Heart left ventricle (tissue), 16 donors: ENCODE results near the gene MEP1A. TPM values are rescaled to one million over a fixed set of nuclear protein-coding genes. Genes with fewer than 3 reads are reported as not detected.
A peak's percentile ranks its signal among the peaks of the same experiment; 100 is the strongest.
"Not testable (repeated sequence)": the region's sequence is repeated elsewhere in the genome, so short reads cannot be mapped to it uniquely, and the experiment has no call there.

Experiments
- ATAC-seq, 4 donors: fragments of 200-7000 bp; cut with Tn5 transposase; one replicate each; pipeline ENCODE4 v1.9.1; 2020 to 2022; ENCODE audit warnings: moderate library complexity in 4 of 4, mild to moderate bottlenecking in 3 of 4, moderate number of reproducible peaks in 1 of 4
- DNase-seq, 5 donors: peaks; one replicate each; pipeline ENCODE4 v3.0.0-alpha.2; 2020
- H3K27ac ChIP-seq, 12 donors: fragments of 200-600 bp; sonication (generic) in 4 of 12; one replicate each; pipeline versions ENCODE4 v1.5.0 to v1.8.0; 2016 to 2022; ENCODE audit warnings: mild to moderate bottlenecking in 2 of 12
- H3K27me3 ChIP-seq, 9 donors: fragments of 200-600 bp; sonication (generic) in 2 of 9; one replicate each; pipeline versions ENCODE4 v1.5.1 to v1.8.0; 2016 to 2022; ENCODE audit warnings: mild to moderate bottlenecking in 3 of 9
- H3K36me3 ChIP-seq, 9 donors: fragments of 200-600 bp; sonication (generic) in 2 of 9; one replicate each; pipeline versions ENCODE4 v1.5.0 to v1.8.0; 2018 to 2022; ENCODE audit warnings: mild to moderate bottlenecking in 2 of 9
- H3K4me1 ChIP-seq, 12 donors: fragments of 200-600 bp; sonication (generic) in 4 of 12; one replicate each; pipeline versions ENCODE4 v1.5.0 to v1.8.0; 2016 to 2022; ENCODE audit warnings: mild to moderate bottlenecking in 3 of 12
- H3K4me3 ChIP-seq, 12 donors: fragments of 200-600 bp; sonication (generic) in 4 of 12; one replicate each; pipeline versions ENCODE4 v1.5.0 to v1.8.0; 2017 to 2022; ENCODE audit warnings: mild to moderate bottlenecking in 9 of 12, moderate library complexity in 4 of 12
- H3K9me3 ChIP-seq, 12 donors: fragments of 200-600 bp; sonication (generic) in 4 of 12; one replicate each; pipeline versions ENCODE4 v1.5.0 to v1.8.0; 2016 to 2022; ENCODE audit warnings: mild to moderate bottlenecking in 1 of 12
- CTCF ChIP-seq, 12 donors: fragments of 200-600 bp; sonication (generic) in 4 of 12; IDR thresholded peaks; one replicate each; pipeline versions ENCODE4 v1.5.0 to v1.8.0; 2018 to 2022; ENCODE audit warnings: antibody characterized with exemption in 12 of 12, mild to moderate bottlenecking in 5 of 12
- POLR2A ChIP-seq, 2 donors: fragments of 450-650 bp; IDR thresholded peaks; one replicate each; pipeline ENCODE4 v1.6.1; 2017; ENCODE audit warnings: antibody characterized with exemption in 2 of 2, mild to moderate bottlenecking in 2 of 2, moderate library complexity in 2 of 2
- WGBS, 4 donors: extraction: QIAGEN DNeasy Blood & Tissue Kit in 2 of 4; methylation state at CpG; one replicate each; pipeline versions ENCODE4 v1.1.5 to v1.1.7; 2013 to 2018; 5-methylcytosine and 5-hydroxymethylcytosine counted together
- intact Hi-C, 10 donors: fragments of 100-400 bp; cut with DNase I; formaldehyde crosslinking; loops; one replicate each; pipeline versions ENCODE4 v1.11.1 to v1.14.2; 2022
- polyA plus RNA-seq, 2 donors: library from polyadenylated mRNA; stranded (reverse); fragments of 200-250 nt; gene quantifications; one replicate each; pipeline ENCODE4 v1.2.3, GENCODE V29; 2013
- total RNA-seq, 9 donors: library from RNA; depleted of rRNA in 2 of 9; stranded (reverse); fragments of >200 nt in 2 of 9; fragmentation: NEBNext Ultra II Directional in 3 of 9; extraction: Animal tissue kit (Norgen Biotek cat#: 25700) in 3 of 9; gene quantifications; one replicate each; pipeline versions ENCODE4 v1.1.0 to v1.2.4, GENCODE V29; 2016 to 2023
- donor health status: ischemic (EF 13 %, LVEDD 7.1; RV severe dilation, severe dysfunction).
- donor health status: healthy with polysubstance abuse.
- donor health status: DM: no; HTN: yes; CAD: no.
- donor health status: DM: no; HTN: no; CAD: no.
- donor health status: ischemic (EF 25% LVEDD 6.9; RV normal size, moderate dysfunction).
- donor health status: ischemic (EF 25% LVEDD 5.7; RV mildly dilated, moderate dysfunction).
- donor health status: healthy.
- donor health status: DM: yes; HTN: yes; CAD: no.
- donor health status: ischemic (EF 35%, LVEDD 5.7; RV mildly dilated, moderate dysfunction).
- donor health status: nonischemic (EF 11% LVEDD 7.7; RV severe dilation, severe dysfunction).
- donor health status: DM: yes; HTN: yes; CAD: no.
- donor health status: PGD.
- donor health status: ischemic (EF 29% LVEDD 5.4; RV normal size, mild dysfunction).
- donor health status: nonischemic (EF 23%, LVEDD 6.1; RV moderate dilation, normal function).

Gene MEP1A
- total and polyA plus RNA-seq, 11 donors = not detected

GRCh38 chr6:46819561-46819960 lies 26.4 kb downstream of the MEP1A start:
- no peak for ATAC-seq
- no peak overlapping the region for H3K27ac ChIP-seq
- peaks cover 0 to 5% (median 0%) of the 10 kb centered on the region in 9 donors for H3K27me3 ChIP-seq
- H3K9me3 ChIP-seq = peaks cover 0 to under 1% (median 0%) of the 10 kb centered on the region in 12 donors
- no peak overlapping the region for H3K4me3 ChIP-seq
- H3K4me1 ChIP-seq = no peaks in the 10 kb centered on the region
- intact Hi-C loops = no loop called here
- H3K36me3 ChIP-seq = no peaks in the 10 kb centered on the region
- TF ChIP-seq CTCF (IDR thresholded peaks at IDR 0.05) (no peak), POLR2A (IDR thresholded peaks at IDR 0.05) (no peak)
- no peak for DNase-seq
- WGBS, 4 donors = 77 to 86% (median 80%) methylated on average over 7 of the region's 7 CpGs

GRCh38 chr6:46821458-46821881 lies 28.3 kb downstream of the MEP1A start:
- DNase-seq (no peak), ATAC-seq (no peak)
- TF ChIP-seq POLR2A (IDR thresholded peaks at IDR 0.05) (no peak), CTCF (IDR thresholded peaks at IDR 0.05) (no peak)
- H3K4me1 ChIP-seq = no peaks in the 10 kb centered on the region
- no peaks in the 10 kb centered on the region for H3K9me3 ChIP-seq
- no peak overlapping the region for H3K4me3 ChIP-seq
- 83 to 90% (median 85%) methylated on average over 4 of the region's 4 CpGs for WGBS, 4 donors
- intact Hi-C loops = no loop called here
- H3K36me3 ChIP-seq = no peaks in the 10 kb centered on the region
- H3K27ac ChIP-seq = no peak overlapping the region
- H3K27me3 ChIP-seq = no peaks in the 10 kb centered on the region

- no peak overlapping the region for H3K4me3 ChIP-seq
- no peak for TF ChIP-seq CTCF (IDR thresholded peaks at IDR 0.05)
- no peak for TF ChIP-seq POLR2A (IDR thresholded peaks at IDR 0.05)
- intact Hi-C loops = no loop called here
- H3K9me3 ChIP-seq = no peaks in the 10 kb centered on the region
- no peak for DNase-seq
- H3K27ac ChIP-seq = no peak overlapping the region
- peaks cover 0 to 5% (median 0%) of the 10 kb centered on the region in 9 donors for H3K27me3 ChIP-seq
- no peak for ATAC-seq
- H3K36me3 ChIP-seq = no peaks in the 10 kb centered on the region
- WGBS, 4 donors = 73 to 83% (median 80%) methylated on average over 2 of the region's 2 CpGs
- H3K4me1 ChIP-seq = no peaks in the 10 kb centered on the region
Observed at GRCh38 chr6:46828939-46829338, 35.8 kb downstream of the MEP1A start.

- DNase-seq (no peak), ATAC-seq (no peak)
- WGBS, 4 donors = 90 to 95% (median 93%) methylated on average over 3 of the region's 3 CpGs
- Histone ChIP-seq H3K9me3 (no peaks in the 10 kb centered on the region), H3K27ac (no peak overlapping the region), H3K36me3 (no peaks in the 10 kb centered on the region), H3K27me3 (no peaks in the 10 kb centered on the region), H3K4me3 (no peak overlapping the region), H3K4me1 (peaks cover 0 to 3% (median 0%) of the 10 kb centered on the region in 12 donors)
- intact Hi-C loops = no loop called here
- no peak for TF ChIP-seq CTCF (IDR thresholded peaks at IDR 0.05)
- no peak for TF ChIP-seq POLR2A (IDR thresholded peaks at IDR 0.05)
Observed at GRCh38 chr6:46832816-46833215, 39.6 kb downstream of the MEP1A start.

- H3K4me1 ChIP-seq, H3K36me3 ChIP-seq, H3K27me3 ChIP-seq, DNase-seq, H3K4me3 ChIP-seq, H3K9me3 ChIP-seq, intact Hi-C loops: not testable (repeated sequence)
- H3K27ac ChIP-seq = peak overlapping the region in 5 of 12 donors; percentile 7 to 46 (median 16)
- ATAC-seq = peak in 3 of 4 donors; percentile 36 to 83 (median 51)
- 48 to 65% (median 59%) methylated on average over 7 of the region's 7 CpGs for WGBS, 4 donors
Observed at GRCh38 chr6:46834257-46834916, 41.2 kb downstream of the MEP1A start.

- H3K27me3 ChIP-seq, DNase-seq, H3K36me3 ChIP-seq, intact Hi-C loops, H3K4me3 ChIP-seq, H3K9me3 ChIP-seq, H3K4me1 ChIP-seq, ATAC-seq: not testable (repeated sequence)
- 90 to 93% (median 91%) methylated on average over 2 of the region's 2 CpGs for WGBS, 4 donors
- H3K27ac ChIP-seq = peak overlapping the region in 6 of 12 donors; percentile 3 to 22 (median 8)
Observed at GRCh38 chr6:46834991-46835390, 41.8 kb downstream of the MEP1A start.
